ENCODE measurements around the gene ZNF584. TPM values are rescaled to one million over a fixed set of nuclear protein-coding genes. Genes with fewer than 3 reads are reported as not detected.

The ZNF584 gene
- total and polyA plus RNA-seq, 10 of the 15 experiments (the other 5 are each of a cell fraction or from before 2014, with no cell fraction given): 2.0 to 10.7 (median 6.3) TPM

DNA sequence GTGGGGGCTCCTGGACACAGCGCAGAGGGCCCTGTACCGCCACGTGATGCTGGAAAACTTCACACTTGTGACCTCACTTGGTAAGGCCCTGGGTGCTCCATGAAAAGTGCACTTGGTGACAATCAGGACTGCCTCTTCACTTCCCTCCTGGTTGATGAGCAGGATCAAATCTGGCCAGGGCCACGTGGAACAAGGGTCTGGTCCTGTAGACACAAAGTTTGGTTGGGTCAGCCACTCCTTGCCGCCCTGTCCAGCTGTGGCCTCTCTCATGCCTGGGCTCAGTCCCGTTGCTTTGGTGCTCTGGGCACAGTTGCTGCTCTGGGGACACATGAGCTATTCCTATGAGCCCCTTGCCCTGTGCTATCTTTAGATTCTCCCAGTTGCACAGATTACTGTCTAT, 45.3 kb downstream of the ZNF584 start:
- no TSS peak for BruUV-seq (replicated peaks)
- POLR2A ChIA-PET: no interaction called here
- WGBS (ENCODE audit: insufficient coverage, insufficient replicate concordance, low lambda C conversion rate, missing lambda C conversion rate): 92% methylated on average over 6 of the region's 6 CpGs
- intact Hi-C loops (cut with micrococcal nuclease; ENCODE audit: unreplicated experiment) (no loop called here), in situ Hi-C loops (cut with MboI) (no loop called here)
- Histone ChIP-seq H3K4me3 (no peak overlapping the region), H3K9me3 (replicated peaks; ENCODE audit: control insufficient read depth, insufficient read depth, low read length) (peaks cover 11% of the 10 kb centered on the region; the same call in 2 of the 3 replicates), H3K4me2 (ENCODE audit: control insufficient read depth, insufficient read depth) (no peak overlapping the region), H2AFZ (ENCODE audit: control insufficient read depth, low read depth, low read length) (no peak overlapping the region), H3K4me1 (ENCODE audit: control insufficient read depth, insufficient read depth, low read length) (peaks cover 4% of the 10 kb centered on the region; the same call in 1 of the 2 replicates), H3K79me2 (ENCODE audit: control insufficient read depth, insufficient read depth, low read length) (no peaks in the 10 kb centered on the region; the same call in 1 of the 2 replicates), H4K20me1 (ENCODE audit: control insufficient read depth, insufficient read depth) (no peaks in the 10 kb centered on the region), H3K9ac (ENCODE audit: control insufficient read depth, insufficient read depth, low read length) (no peak overlapping the region), H3K36me3 (ENCODE audit: control insufficient read depth in 2 of 2, insufficient read depth in 2 of 2, low read length in 1 of 2) (peaks cover 0 to 2% of the 10 kb centered on the region in 2 experiments; a peak in 1 of 4 replicates), H3K27ac (ENCODE audit: control insufficient read depth, insufficient read depth) (no peak overlapping the region), H3K27me3 (replicated peaks in 1 of 2; ENCODE audit: control insufficient read depth in 2 of 2, insufficient read depth in 2 of 2, low read length in 1 of 2) (no peaks in the 10 kb centered on the region)
- ATAC-seq (no peak), DNase-seq (ENCODE audit: low read depth, low spot score) (no peak), FAIRE-seq (no peak)
- TF ChIP-seq RELA (IDR thresholded peaks at IDR 0.05; ENCODE audit: borderline replicate concordance, partially characterized antibody): no peak
- TF ChIP-seq, protein P1, sequence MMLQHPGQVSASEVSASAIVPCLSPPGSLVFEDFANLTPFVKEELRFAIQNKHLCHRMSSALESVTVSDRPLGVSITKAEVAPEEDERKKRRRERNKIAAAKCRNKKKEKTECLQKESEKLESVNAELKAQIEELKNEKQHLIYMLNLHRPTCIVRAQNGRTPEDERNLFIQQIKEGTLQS (IDR thresholded peaks at IDR 0.05; ENCODE audit: borderline replicate concordance, extremely low read depth, low read depth, low read length): no peak
- no peak for TF ChIP-seq POLR2AphosphoS5 (IDR thresholded peaks at IDR 0.05; ENCODE audit: low read length)
- TF ChIP-seq, protein P2, sequence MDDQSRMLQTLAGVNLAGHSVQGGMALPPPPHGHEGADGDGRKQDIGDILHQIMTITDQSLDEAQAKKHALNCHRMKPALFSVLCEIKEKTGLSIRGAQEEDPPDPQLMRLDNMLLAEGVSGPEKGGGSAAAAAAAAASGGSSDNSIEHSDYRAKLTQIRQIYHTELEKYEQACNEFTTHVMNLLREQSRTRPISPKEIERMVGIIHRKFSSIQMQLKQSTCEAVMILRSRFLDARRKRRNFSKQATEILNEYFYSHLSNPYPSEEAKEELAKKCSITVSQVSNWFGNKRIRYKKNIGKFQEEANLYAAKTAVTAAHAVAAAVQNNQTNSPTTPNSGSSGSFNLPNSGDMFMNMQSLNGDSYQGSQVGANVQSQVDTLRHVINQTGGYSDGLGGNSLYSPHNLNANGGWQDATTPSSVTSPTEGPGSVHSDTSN (IDR thresholded peaks at IDR 0.05; ENCODE audit: insufficient replicate concordance, low read depth, low read length): no peak
- no peak for TF ChIP-seq ZZZ3 (IDR thresholded peaks at IDR 0.05; ENCODE audit: control insufficient read depth, insufficient read length, low read depth)
- TF ChIP-seq, protein P3, sequence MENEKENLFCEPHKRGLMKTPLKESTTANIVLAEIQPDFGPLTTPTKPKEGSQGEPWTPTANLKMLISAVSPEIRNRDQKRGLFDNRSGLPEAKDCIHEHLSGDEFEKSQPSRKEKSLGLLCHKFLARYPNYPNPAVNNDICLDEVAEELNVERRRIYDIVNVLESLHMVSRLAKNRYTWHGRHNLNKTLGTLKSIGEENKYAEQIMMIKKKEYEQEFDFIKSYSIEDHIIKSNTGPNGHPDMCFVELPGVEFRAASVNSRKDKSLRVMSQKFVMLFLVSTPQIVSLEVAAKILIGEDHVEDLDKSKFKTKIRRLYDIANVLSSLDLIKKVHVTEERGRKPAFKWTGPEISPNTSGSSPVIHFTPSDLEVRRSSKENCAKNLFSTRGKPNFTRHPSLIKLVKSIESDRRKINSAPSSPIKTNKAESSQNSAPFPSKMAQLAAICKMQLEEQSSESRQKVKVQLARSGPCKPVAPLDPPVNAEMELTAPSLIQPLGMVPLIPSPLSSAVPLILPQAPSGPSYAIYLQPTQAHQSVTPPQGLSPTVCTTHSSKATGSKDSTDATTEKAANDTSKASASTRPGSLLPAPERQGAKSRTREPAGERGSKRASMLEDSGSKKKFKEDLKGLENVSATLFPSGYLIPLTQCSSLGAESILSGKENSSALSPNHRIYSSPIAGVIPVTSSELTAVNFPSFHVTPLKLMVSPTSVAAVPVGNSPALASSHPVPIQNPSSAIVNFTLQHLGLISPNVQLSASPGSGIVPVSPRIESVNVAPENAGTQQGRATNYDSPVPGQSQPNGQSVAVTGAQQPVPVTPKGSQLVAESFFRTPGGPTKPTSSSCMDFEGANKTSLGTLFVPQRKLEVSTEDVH (IDR thresholded peaks at IDR 0.05; ENCODE audit: low read depth, partially characterized antibody): no peak
- no peak for TF ChIP-seq BRCA1 (IDR thresholded peaks at IDR 0.05; ENCODE audit: low read depth, low read length)
- no peak for TF ChIP-seq GATAD2B (conservative IDR thresholded peaks at IDR 0.05; ENCODE audit: low read depth)
- CTCF ChIA-PET: interaction anchor here (1.1 kb wide), 1 partner anchor 17 kb away, joined by 3 read pairs; no protein-coding TSS in a partner anchor
- SMC1A ChIA-PET (ENCODE audit: uncharacterized antibody, unreplicated experiment): no interaction called here
- RAD21 ChIA-PET (ENCODE audit: unreplicated experiment): no interaction called here
